SK-MEL-5 (cell line): ENCODE measurements around the gene CD5L. TPM values are rescaled to one million over a fixed set of nuclear protein-coding genes. Genes with fewer than 3 reads are reported as not detected.

ENCODE experiments used
- DNase-seq: peaks from one replicate; pipeline ENCODE4 v3.0.0-alpha.2; 2016; ENCODE audit warnings: low read depth, low spot score
- in situ Hi-C: cut with HindIII; loops from 2 replicates; pipeline ENCODE4 v1.10.0; 2016; ENCODE audit warnings: low sequenced_read_pairs, high pct_unique_total_duplicates, low pct_unique_long_range_greater_than_20kb
- polyA plus RNA-seq, 2 experiments: library from polyadenylated mRNA; depleted of rRNA; stranded (reverse); fragments of >200 nt; gene quantifications; 2 replicates each; pipeline ENCODE4 v1.2.3, GENCODE V29; 2015
- total RNA-seq: library from RNA; depleted of rRNA; stranded (reverse); fragments of >200 nt; shearing (Covaris generic); gene quantifications from 2 replicates; pipeline ENCODE4 v1.2.3, GENCODE V29; 2014; rRNA removed

The CD5L gene
- 0.61 and 1.3 TPM in 2 replicates for total RNA-seq
- 0.05 and 0.08 TPM in 2 replicates for polyA plus RNA-seq (2015; cell fraction: cytosol; rRNA removed)
- polyA plus RNA-seq (2015; cell fraction: nucleus; rRNA removed) = 0.19 and 0.56 TPM in 2 replicates

- in situ Hi-C loops = no loop called here
Observed at GRCh38 chr1:157841708-157842107, at the start of gene CD5L. Gene CD5L (minus strand): TSS chr1:157841808. CDS start chr1:157841701, 107 bp downstream.

GRCh38 chr1:157882580-157882979 lies 41.0 kb upstream of the CD5L start:
- in situ Hi-C loops = no loop called here
- no peak for DNase-seq

More at GRCh38 chr1:157841708-157842107, at the start of gene CD5L:
- DNase-seq = no peak

GRCh38 chr1:157880621-157881020 lies 39.0 kb upstream of the CD5L start:
- in situ Hi-C loops = no loop called here
- no peak for DNase-seq

- DNase-seq = peak; percentile 75
- in situ Hi-C loops = no loop called here
Observed at GRCh38 chr1:157878059-157878458, 36.5 kb upstream of the CD5L start.

- no peak for DNase-seq
- in situ Hi-C loops = no loop called here
Observed at GRCh38 chr1:157870490-157870889, 28.9 kb upstream of the CD5L start.

GRCh38 chr1:157868654-157869053 lies 27.0 kb upstream of the CD5L start:
- in situ Hi-C loops = no loop called here
- DNase-seq = no peak

GRCh38 chr1:157862114-157863070 lies 20.8 kb upstream of the CD5L start:
- in situ Hi-C loops = no loop called here
- DNase-seq = no peak

- in situ Hi-C loops = no loop called here
- no peak for DNase-seq
Observed at GRCh38 chr1:157856538-157856937, 14.9 kb upstream of the CD5L start.

GRCh38 chr1:157852476-157852875 lies 10.9 kb upstream of the CD5L start:
- in situ Hi-C loops = no loop called here
- DNase-seq = peak; percentile 17

GRCh38 chr1:157849229-157849875 lies 7.7 kb upstream of the CD5L start:
- no peak for DNase-seq
- in situ Hi-C loops = no loop called here

GRCh38 chr1:157844089-157844830 lies 2.7 kb upstream of the CD5L start:
- DNase-seq = no peak
- in situ Hi-C loops = no loop called here

- no peak for DNase-seq
- in situ Hi-C loops = no loop called here
Observed at GRCh38 chr1:157842939-157843338, 1.3 kb upstream of the CD5L start.

GRCh38 chr1:157838966-157839365 lies 2.6 kb downstream of the CD5L start:
- in situ Hi-C loops = no loop called here
- no peak for DNase-seq

- in situ Hi-C loops = no loop called here
- DNase-seq = no peak
Observed at GRCh38 chr1:157834430-157834829, 7.2 kb downstream of the CD5L start.

- in situ Hi-C loops = no loop called here
- DNase-seq = no peak
Observed at GRCh38 chr1:157833145-157833544, 8.5 kb downstream of the CD5L start.

GRCh38 chr1:157831968-157832626 lies 9.5 kb downstream of the CD5L start:
- DNase-seq = no peak
- in situ Hi-C loops = no loop called here

- no peak for DNase-seq
- in situ Hi-C loops = no loop called here
Observed at GRCh38 chr1:157830887-157831286, 10.7 kb downstream of the CD5L start.
